ENCODE data around the gene PRUNE2.
A peak's percentile ranks its signal among the peaks of the same experiment; 100 is the strongest.

PRUNE2 gene

GRCh38 chr9:76730801-76731200, 175.1 kb downstream of the PRUNE2 start:
- DNase-seq, result no peak

GRCh38 chr9:76729980-76730737, 175.8 kb downstream of the PRUNE2 start:
- no peak for DNase-seq

GRCh38 chr9:76729116-76729515, 176.8 kb downstream of the PRUNE2 start:
- no peak for DNase-seq

GRCh38 chr9:76725885-76726284, 180.0 kb downstream of the PRUNE2 start:
- no peak for DNase-seq

GRCh38 chr9:76725011-76725546, 180.8 kb downstream of the PRUNE2 start:
- no peak for DNase-seq

GRCh38 chr9:76720245-76720644, 185.7 kb downstream of the PRUNE2 start:
- no peak for DNase-seq

- no peak for DNase-seq
Observed at GRCh38 chr9:76718166-76718565, 187.7 kb downstream of the PRUNE2 start.

- DNase-seq, result no peak
Observed at GRCh38 chr9:76717613-76718012, 188.3 kb downstream of the PRUNE2 start.

GRCh38 chr9:76717176-76717575, 188.7 kb downstream of the PRUNE2 start:
- DNase-seq, result no peak

- DNase-seq, result no peak
Observed at GRCh38 chr9:76716085-76716672, 189.7 kb downstream of the PRUNE2 start.

GRCh38 chr9:76713381-76713780, 192.5 kb downstream of the PRUNE2 start:
- DNase-seq, result no peak

GRCh38 chr9:76709020-76709419, 196.9 kb downstream of the PRUNE2 start:
- no peak for DNase-seq

GRCh38 chr9:76707510-76707909, 198.4 kb downstream of the PRUNE2 start:
- no peak for DNase-seq

- DNase-seq, result peak; percentile 56
Observed at GRCh38 chr9:76704593-76705204, 201.2 kb downstream of the PRUNE2 start.

- no peak for DNase-seq
Observed at GRCh38 chr9:76703270-76703669, 202.6 kb downstream of the PRUNE2 start.

GRCh38 chr9:76701441-76702039, 204.4 kb downstream of the PRUNE2 start:
- peak; percentile 38 for DNase-seq

- no peak for DNase-seq
Observed at GRCh38 chr9:76700916-76701315, 205.0 kb downstream of the PRUNE2 start.

- no peak for DNase-seq
Observed at GRCh38 chr9:76699971-76700370, 205.9 kb downstream of the PRUNE2 start.

GRCh38 chr9:76697554-76697953, 208.4 kb downstream of the PRUNE2 start:
- DNase-seq, result no peak

GRCh38 chr9:76697081-76697480, 208.8 kb downstream of the PRUNE2 start:
- no peak for DNase-seq

- no peak for DNase-seq
Observed at GRCh38 chr9:76693912-76694311, 212.0 kb downstream of the PRUNE2 start.

- no peak for DNase-seq
Observed at GRCh38 chr9:76692458-76693129, 213.3 kb downstream of the PRUNE2 start.

Data from retina (tissue), 1 donor.